Measurements from ENCODE around the gene DAB2IP.
"Not testable (repeated sequence)": the region's sequence is repeated elsewhere in the genome, so short reads cannot be mapped to it uniquely, and the experiment has no call there.

The DAB2IP gene

DNA sequence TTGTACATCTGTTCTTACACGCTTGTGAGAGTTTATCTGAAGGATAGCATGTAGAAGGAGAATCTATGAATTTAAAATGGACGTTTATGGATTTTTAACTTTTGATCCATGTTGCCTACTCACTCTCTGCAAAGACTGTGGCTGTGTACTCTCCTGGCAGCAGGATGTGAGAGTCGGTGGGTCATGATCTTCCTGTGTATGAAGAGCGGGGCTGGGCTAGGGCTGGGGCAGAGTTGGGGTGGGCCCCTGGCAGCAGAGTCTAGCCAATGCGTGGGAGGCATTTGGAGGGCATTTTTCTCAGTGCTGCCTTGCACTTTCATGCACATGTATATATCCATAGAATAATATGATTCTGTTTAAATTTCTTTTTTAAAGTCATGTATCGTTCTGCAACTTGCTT lies 24.0 kb upstream of the DAB2IP start:
- DNase-seq: peak; percentile 15

GRCh38 chr9:121628401-121628800 lies 23.0 kb upstream of the DAB2IP start:
- DNase-seq: no peak

DNA sequence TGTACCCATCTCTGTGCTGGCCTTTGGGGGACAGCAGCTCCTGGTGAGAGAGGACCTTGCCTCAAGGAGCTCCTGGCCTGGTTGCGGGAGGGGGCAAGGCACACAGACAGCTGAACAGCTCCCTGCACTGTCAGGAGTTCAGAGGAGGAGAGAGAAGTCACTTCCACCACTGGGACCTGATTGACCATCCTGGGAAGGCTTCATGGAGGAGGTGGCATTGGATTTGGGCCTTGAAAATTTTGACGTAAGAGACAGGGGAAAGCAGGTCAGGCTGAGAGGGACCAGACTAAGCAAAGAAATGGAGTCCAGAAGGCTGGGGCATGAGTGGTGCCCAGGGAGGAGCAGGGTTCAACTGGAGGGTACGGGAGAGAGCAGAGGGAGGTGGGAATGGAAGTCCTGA lies 20.3 kb upstream of the DAB2IP start:
- no peak for DNase-seq

DNA sequence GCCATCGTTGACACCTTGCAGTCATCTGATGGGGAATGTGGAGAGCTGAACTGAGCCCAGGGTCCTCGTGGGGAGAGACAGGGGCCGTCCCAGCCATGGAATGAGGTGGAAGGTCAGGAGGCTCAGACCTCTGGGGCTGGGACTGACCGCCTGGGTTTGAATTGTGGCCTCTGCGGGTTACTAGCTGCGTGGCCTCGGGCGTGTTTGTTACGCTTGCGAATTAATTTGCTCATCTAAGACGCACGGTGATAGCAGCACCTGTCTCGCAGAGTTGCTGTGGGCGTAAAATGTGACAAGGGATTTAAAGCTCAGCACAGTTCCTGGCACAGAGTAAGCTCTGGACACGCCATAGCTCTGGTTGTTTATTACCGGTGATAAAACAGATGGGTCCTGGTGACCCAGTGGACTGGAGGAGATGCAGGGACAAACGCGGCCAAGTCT lies 19.4 kb upstream of the DAB2IP start:
- DNase-seq: no peak

DNA sequence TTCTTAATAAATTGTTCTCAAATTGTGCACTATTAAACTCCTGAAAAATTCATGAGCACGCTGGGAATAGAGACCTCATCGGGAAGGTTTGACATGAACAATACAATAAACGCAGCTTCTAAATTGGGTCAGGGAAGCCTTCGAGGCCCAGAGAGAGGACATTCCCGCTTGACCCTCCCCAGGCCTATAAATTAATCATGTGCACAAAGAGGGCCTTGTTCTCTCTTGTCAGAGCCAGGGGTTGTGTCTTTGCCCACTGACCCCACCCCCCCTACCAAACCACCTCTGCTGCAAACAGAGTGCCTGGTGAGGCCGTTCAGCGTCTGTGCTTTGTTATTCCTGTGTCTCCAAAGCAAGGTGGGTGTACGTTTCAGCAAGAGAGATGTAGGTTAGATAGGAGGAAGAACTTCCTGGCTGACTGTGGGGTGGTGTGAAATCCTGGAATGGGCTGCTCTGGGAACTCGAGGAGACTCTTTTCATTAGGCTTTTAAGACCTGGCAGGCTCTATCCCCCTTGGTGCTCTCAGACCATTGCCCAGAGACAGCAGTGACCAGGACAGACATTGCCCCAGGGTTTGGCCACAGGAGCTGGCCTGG lies 18.2 kb upstream of the DAB2IP start:
- no peak for DNase-seq

GRCh38 chr9:121633736-121634135 lies 17.7 kb upstream of the DAB2IP start:
- no peak for DNase-seq

GRCh38 chr9:121634329-121635261 lies 16.8 kb upstream of the DAB2IP start:
- DNase-seq: no peak

DNA sequence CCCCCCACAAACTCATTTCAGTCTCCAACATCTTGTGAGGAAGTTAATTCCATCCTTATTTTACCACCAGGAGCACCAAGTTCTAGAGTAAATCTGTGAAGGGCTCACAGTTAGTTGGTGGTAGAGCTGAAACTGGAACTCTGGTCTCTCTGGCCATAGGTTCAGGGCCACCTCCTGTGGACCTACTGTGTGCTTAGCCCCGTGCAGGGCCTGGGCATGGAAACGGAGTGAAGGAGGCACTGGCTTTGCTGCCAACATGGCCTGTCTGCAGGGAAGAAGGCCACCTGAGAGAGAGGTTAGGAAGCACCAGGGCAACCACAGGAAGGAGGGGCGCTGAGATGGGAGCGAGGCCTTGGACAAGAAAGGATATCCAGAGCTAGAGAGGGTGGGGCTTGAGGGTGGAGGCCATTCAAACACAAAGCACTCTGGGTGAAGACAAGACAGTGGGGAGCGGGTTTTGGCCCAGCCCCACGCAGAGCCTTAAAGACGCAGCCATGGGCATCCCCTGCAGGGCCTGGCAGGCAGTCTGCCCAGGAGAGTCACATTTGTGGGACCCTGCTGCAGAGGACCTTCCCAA lies 16.0 kb upstream of the DAB2IP start:
- no peak for DNase-seq

DNA sequence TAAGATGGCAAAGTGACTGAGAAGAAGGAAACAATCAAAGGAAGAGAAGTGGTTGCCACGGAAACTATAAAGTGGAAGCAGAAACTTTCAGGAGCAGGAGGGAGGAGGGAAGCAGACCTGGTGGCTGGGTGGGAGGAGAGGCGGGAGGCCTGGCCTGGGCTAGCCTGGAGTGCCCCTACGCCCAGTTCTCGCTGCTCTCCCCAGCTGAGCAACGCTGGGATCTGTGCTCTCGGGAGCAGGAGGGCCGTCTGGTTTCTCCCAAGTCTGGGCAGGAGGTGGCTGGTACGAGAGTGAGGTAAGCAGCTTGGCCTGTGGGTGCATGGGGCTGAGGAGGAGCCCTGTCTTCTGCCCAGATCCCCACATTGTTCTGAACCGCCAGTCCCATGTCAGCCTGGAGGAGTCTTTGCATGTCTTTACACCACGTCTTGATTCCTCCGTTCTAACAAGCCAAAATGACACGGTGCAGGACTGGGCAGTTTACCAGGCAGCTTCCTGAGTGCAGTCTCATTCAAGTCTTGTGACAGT lies 15.0 kb upstream of the DAB2IP start:
- no peak for DNase-seq

DNA sequence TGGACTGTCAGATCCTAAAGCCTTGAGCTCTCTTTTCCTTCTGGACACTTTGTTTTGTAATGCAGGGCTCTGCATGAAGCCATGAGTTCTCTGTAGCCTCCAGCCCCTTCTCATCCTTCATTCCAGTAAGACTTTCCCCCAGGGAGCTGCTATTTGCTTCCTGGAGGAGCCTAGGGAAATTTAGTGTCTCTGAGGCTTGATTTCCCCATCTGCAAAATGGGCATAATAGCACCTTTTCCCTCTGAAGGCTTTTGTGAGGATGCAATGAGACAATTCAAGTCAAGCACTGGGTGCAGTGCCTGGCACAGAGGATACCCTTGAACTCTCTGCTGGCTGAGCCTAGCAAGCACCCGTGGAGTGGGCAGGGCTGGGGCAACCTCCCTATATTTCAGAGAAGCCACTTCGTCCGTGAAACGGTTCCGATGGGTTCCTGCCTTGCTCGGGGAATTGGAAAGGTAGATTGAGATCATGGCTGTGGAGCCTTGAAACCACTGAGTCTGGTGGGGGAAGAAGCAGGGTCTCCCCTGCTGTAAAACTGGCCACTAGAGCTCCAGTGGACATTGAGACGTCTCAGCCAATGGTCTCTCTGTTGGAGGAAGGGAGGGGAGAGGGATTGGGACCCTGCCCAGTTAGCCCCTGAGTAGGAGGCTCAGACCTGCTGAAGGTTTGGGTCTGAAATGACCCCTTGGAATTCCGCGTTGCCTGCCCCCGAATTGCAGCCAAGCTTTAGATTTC lies 14.3 kb upstream of the DAB2IP start:
- DNase-seq: no peak

DNA sequence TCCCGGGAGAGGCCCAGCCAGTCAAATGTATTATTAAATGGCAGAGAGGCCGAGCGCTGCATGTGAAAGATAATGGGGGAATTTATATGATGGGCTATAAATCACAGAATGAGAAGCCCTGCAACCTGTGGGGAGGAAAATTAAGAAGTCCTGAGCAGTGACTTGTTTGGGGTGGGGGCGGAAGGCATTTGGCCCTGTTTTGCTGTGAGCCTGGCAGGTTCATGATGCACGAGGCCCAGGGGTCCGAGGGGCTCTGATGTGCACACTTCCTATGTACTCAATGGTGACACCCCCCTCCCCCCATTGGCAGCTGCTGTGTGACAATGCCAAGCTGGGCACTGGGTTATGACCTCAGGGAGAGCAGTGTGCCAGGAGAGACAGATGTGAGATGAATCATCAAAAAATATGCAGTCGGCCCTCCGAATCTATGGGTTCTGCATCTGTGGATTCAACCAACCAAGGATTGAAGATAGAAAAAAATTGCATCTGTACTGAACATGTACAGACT lies 13.7 kb upstream of the DAB2IP start:
- peak; percentile 73 for DNase-seq

GRCh38 chr9:121638399-121638798 lies 13.0 kb upstream of the DAB2IP start:
- no peak for DNase-seq

DNA sequence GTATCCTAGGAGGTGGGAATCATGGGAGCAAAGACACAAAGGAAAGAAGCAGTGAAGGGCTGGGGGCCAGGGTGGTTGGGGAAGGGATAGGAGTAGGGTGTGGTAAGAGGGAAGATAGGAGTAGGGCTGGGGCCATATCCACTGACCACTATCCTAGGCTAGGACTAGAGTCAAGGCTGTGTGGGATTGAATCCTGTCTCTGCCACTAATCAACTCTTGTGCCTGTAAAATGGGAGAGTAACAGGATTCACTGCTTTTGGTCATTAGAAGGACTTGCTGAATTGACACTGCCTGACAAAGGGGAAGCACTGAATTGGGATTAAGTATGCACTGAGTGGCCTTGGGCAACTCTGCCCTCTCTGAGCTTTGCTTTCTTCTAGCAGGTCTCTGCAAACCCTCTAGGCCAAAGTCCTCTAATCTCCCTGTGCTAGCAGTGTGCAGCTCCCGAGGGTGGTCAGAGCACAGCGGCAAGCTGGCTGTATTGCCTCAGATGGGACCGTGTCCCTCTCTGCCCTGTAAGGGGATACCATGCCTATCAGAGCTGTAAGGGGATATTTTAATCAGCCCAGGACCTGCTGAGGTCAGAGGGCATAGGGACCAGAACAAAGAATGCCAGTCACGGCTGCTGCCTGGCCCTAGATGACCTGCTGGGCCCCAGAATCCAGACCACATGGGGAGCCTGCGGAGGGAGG lies 12.4 kb upstream of the DAB2IP start:
- no peak for DNase-seq

DNA sequence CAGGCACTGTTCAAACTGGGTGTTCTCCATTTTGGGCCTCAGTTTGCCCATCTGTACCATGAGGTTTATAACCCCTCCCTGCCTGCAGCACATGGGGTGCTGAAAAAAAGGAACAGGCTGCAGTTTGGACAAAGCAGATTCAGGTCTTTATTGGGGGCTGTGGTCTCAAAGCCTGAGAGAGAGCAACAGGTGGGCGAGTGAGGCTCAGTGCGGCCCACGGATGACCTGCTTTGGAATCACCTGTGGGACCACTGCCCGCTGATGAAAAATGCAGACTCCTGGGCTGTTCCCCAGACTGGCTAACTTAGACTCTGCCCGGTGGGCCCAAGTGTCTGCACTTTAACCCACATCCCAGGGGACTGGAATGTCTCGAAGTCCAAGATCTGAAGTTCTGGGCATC lies 11.8 kb upstream of the DAB2IP start:
- DNase-seq: no peak

GRCh38 chr9:121640076-121640475 lies 11.4 kb upstream of the DAB2IP start:
- peak; percentile 30 for DNase-seq

DNA sequence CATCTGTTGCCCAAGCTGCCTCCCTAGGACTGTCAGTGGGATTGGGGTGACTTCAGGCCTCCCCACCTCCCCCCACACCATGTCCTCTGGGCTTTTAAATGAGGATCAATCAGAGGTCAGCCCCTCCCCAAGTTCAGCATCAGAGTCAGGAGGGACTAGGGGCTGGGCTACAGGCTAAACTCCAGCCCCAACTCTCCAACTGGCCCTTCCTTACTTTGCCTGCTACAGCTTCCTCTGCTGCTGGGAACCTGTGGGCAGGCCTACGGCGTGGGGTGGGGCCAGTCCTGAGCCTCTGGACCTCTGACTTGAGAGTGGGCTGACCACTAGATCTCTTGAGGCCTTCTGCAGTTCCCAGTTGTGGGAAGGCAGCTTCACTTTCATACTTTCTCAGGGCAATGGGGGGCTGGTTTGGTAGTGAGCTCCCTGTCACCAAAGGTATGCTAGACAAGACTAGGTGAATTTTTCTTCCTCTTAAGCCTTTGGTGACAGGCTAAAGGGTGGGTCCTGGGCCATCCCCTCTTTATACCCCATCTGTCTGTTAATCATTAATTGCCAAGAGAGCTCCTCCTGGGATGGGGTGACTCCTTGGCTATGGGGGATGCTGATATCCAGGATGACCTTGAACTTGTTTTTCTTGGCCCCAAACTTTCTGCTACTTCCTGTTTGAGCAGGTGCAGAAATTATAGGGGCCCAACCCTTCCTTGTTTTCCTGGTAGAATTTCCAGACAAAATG lies 10.8 kb upstream of the DAB2IP start:
- DNase-seq: no peak

DNA sequence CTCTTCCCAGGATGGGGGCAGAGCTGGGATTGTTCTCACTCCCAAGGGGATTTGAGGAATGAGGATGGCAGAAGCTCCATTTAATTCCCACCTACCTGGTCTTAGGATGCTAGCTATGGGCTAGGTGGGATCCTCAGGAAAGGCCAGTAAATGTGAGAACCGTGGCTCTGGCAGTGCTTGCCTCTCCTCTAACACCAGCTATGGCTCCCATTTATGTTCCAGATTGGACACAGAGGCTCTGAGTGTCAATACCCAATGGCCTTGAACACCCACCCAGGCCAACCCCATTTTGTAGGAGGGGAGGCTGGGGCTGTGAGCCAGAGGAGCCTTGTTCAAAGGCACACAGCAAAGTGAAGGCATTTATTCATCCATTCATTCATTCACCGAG lies 10.2 kb upstream of the DAB2IP start:
- no peak for DNase-seq

GRCh38 chr9:121642758-121643157 lies 8.7 kb upstream of the DAB2IP start:
- no peak for DNase-seq

DNA sequence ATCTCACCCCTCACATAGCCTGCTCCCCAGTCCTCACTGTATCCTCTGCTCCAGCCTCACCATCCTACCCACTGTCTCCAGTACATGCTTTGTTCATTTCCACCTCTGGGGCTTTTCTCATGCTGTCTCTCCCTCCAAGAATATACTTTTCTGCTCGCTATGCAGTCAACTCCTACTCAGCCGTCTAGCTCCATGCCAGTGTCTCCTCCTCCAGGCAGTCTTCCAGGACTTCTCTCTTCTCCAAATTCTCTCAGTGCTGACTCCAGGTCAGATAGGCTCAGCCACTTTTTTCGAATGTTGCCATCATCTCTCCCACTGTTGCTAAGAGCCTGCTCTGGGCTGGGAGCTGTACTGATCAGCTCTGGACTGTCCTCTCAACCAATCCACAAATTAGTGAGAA lies 8.0 kb upstream of the DAB2IP start:
- DNase-seq: no peak

- DNase-seq: not testable (repeated sequence)
Measured at GRCh38 chr9:121644040-121644439, 7.4 kb upstream of the DAB2IP start.

GRCh38 chr9:121645003-121645402 lies 6.4 kb upstream of the DAB2IP start:
- DNase-seq: no peak
